PC-9 (cell line): ENCODE data around the gene ZMIZ1.

Source experiments
- EZH2 ChIP-seq: fragments of 200-600 bp; sonication (generic); IDR thresholded peaks from 2 replicates; pipeline ENCODE4 v1.8.0; 2017; ENCODE audit warnings: antibody characterized with exemption, low read depth
- TF ChIP-seq, protein P1 (sequence below): fragments of 200-600 bp; sonication (generic); conservative IDR thresholded peaks from 2 replicates; pipeline ENCODE4 v1.6.1; 2017; ENCODE audit warnings: mixed run types, antibody characterized with exemption, mild to moderate bottlenecking, moderate library complexity

DNA sequence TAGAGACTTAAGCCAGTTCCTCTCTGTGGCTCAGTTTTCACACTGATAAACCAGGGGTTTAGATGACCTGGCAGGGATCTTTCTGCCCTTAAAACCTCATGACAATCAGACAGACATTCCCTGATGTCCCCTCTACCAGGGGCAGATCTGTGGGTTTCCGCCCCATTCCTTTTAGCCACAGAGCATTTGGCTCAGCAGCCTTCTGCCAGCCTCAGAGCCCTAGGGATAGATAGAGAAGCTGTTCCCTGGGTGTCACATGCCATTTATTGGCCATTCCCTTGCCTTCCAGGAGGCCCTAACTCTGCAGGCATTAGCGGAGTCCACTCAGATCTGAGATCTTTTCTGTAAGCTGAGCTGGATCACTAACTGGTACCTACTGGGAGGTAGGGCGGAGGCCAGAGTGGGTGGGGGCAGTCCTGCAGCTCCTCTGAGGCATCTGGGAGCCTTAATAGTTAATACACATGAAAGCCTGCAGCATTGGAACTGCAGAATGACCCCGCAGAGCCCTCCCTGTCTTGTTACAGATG is 101.5 kb downstream of the ZMIZ1 start:
- TF ChIP-seq, protein P1, sequence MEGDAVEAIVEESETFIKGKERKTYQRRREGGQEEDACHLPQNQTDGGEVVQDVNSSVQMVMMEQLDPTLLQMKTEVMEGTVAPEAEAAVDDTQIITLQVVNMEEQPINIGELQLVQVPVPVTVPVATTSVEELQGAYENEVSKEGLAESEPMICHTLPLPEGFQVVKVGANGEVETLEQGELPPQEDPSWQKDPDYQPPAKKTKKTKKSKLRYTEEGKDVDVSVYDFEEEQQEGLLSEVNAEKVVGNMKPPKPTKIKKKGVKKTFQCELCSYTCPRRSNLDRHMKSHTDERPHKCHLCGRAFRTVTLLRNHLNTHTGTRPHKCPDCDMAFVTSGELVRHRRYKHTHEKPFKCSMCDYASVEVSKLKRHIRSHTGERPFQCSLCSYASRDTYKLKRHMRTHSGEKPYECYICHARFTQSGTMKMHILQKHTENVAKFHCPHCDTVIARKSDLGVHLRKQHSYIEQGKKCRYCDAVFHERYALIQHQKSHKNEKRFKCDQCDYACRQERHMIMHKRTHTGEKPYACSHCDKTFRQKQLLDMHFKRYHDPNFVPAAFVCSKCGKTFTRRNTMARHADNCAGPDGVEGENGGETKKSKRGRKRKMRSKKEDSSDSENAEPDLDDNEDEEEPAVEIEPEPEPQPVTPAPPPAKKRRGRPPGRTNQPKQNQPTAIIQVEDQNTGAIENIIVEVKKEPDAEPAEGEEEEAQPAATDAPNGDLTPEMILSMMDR, result no peak
- no peak for TF ChIP-seq EZH2
